Left ventricle myocardium inferior (tissue), 1 donor: ENCODE data around the gene NANOS2. TPM values are rescaled to one million over a fixed set of nuclear protein-coding genes. Genes with fewer than 3 reads are reported as not detected.

Experiments used
- DNase-seq: peaks from one replicate; pipeline ENCODE4 v3.0.0-alpha.2; 2020
- H3K27ac ChIP-seq: fragments of 200-600 bp; replicated peaks from 2 replicates; pipeline ENCODE4 v1.8.0; 2021
- H3K27me3 ChIP-seq: fragments of 200-600 bp; 2 replicates; pipeline ENCODE4 v1.8.0; 2021; ENCODE audit warnings: low read depth
- H3K36me3 ChIP-seq: fragments of 200-600 bp; 2 replicates; pipeline ENCODE4 v1.8.0; 2021
- H3K4me1 ChIP-seq: fragments of 200-600 bp; 2 replicates; pipeline ENCODE4 v1.8.0; 2021
- H3K4me3 ChIP-seq: fragments of 200-600 bp; 2 replicates; pipeline ENCODE4 v1.8.0; 2021; ENCODE audit warnings: mild to moderate bottlenecking, moderate library complexity
- H3K9me3 ChIP-seq: fragments of 200-600 bp; replicated peaks from 2 replicates; pipeline ENCODE4 v1.8.0; 2021
- CTCF ChIP-seq: fragments of 200-600 bp; IDR thresholded peaks from 2 replicates; pipeline ENCODE4 v1.8.0; 2021; ENCODE audit warnings: antibody characterized with exemption, mild to moderate bottlenecking, borderline replicate concordance
- intact Hi-C: fragments of 100-400 bp; cut with micrococcal nuclease; formaldehyde crosslinking; loops from one replicate; pipeline ENCODE4 v1.11.0; 2022
- total RNA-seq: library from RNA; stranded (reverse); fragmentation: NEBNext Ultra II Directional; extraction: Animal tissue kit (Norgen Biotek cat#: 25700); gene quantifications from one replicate; pipeline ENCODE4 v1.2.1, GENCODE V29; 2021
- donor health status: DM: no; HTN: yes; CAD: no; lungs with severe emphysema.

The NANOS2 gene
- total RNA-seq, 1 donor from 2014 or later: not detected

DNA sequence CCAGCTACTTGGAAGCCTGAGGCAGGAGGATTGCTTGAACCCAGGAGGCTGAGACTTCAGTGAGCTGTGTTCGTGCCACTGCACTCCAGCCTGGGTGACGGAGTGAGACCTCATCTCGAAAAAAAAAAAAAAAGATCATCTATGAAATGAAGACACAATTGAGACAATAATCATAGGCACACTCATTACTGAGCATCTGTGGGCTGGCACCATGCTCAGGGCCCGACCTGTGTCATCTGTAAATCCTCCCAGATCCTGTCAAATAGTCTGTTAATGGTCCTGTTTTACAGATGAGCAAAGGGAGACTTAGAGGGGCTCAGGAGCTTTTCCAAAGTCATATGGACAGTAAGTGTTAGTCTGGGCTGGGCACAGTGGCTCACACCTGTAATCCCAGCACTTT, 4.1 kb upstream of the NANOS2 start:
- Histone ChIP-seq H3K4me3 (no peak overlapping the region), H3K27ac (no peak overlapping the region), H3K4me1 (no peaks in the 10 kb centered on the region), H3K36me3 (no peaks in the 10 kb centered on the region), H3K9me3 (no peaks in the 10 kb centered on the region), H3K27me3 (peaks cover 65% of the 10 kb centered on the region)
- DNase-seq: no peak
- intact Hi-C loops: loop anchor here (10.0 kb wide), 1 partner anchor 86 kb away; no protein-coding TSS in a partner anchor
- TF ChIP-seq CTCF: no peak

GRCh38 chr19:45917421-45918091, 3.0 kb upstream of the NANOS2 start:
- Histone ChIP-seq H3K27me3 (peaks cover 74% of the 10 kb centered on the region), H3K4me1 (no peaks in the 10 kb centered on the region), H3K9me3 (no peaks in the 10 kb centered on the region), H3K36me3 (no peaks in the 10 kb centered on the region), H3K27ac (no peak overlapping the region), H3K4me3 (no peak overlapping the region)
- no peak for TF ChIP-seq CTCF
- intact Hi-C loops: loop anchor here (10.0 kb wide), 1 partner anchor 87 kb away; no protein-coding TSS in a partner anchor
- DNase-seq: no peak

DNA sequence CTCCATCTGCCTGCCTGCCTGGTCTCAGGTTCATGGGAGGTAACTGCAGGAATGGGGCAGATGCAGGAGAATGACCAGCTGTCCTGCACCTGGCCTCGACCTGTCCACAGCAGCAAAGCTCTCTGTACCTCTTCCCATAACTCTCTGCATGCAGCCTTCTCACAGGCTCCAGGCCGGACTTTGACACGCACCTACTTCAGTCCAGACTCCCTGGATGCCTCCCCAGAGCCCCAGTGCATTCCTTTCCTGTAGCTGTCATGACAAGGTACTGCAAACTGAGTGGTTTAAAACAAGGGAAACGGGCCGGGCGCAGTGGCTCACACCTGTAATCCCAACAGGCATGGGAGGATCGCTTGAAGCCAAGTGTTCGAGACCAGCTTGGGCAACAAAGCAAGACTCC, 3.3 kb downstream of the NANOS2 start:
- H3K27me3 ChIP-seq: peaks cover 50% of the 10 kb centered on the region

DNA sequence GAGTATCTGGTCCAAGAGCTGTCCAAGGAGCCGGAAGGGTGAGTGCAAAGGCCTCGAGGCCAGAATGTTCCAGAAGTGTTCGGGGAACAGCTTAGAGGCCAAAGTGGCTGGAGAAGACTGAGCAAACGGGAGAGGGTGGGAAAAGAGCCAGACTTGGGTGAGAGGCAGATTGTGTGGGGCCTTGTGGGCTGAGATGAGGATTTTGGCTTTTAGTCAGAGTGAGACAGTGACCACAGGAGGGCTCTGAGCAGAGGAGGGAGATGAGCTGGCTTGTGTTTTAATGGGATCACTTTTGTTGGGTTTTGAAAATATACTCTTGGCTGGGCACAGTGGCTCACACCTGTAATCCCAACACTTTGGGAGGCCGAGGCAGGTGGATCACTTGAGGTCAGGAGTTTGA, 5.6 kb downstream of the NANOS2 start:
- no peak for DNase-seq
- intact Hi-C loops: no loop called here
- TF ChIP-seq CTCF: no peak
- H3K9me3 ChIP-seq: no peaks in the 10 kb centered on the region
- peaks cover 30% of the 10 kb centered on the region for H3K27me3 ChIP-seq
- H3K36me3 ChIP-seq: no peaks in the 10 kb centered on the region
- no peak overlapping the region for H3K4me3 ChIP-seq
- no peak overlapping the region for H3K27ac ChIP-seq
- H3K4me1 ChIP-seq: no peaks in the 10 kb centered on the region

More for the DNA sequence above, 3.3 kb downstream of the NANOS2 start:
- intact Hi-C loops: loop anchor here (10.0 kb wide), 1 partner anchor 94 kb away; no protein-coding TSS in a partner anchor
- H3K4me1 ChIP-seq: no peaks in the 10 kb centered on the region
- no peak overlapping the region for H3K4me3 ChIP-seq
- no peaks in the 10 kb centered on the region for H3K9me3 ChIP-seq
- H3K27ac ChIP-seq: no peak overlapping the region
- no peaks in the 10 kb centered on the region for H3K36me3 ChIP-seq
- no peak for TF ChIP-seq CTCF
- DNase-seq: no peak

GRCh38 chr19:45906221-45906620, 8.4 kb downstream of the NANOS2 start:
- TF ChIP-seq CTCF: no peak
- H3K9me3 ChIP-seq: no peaks in the 10 kb centered on the region
- no peak overlapping the region for H3K27ac ChIP-seq
- no peaks in the 10 kb centered on the region for H3K36me3 ChIP-seq
- H3K4me1 ChIP-seq: peaks cover 18% of the 10 kb centered on the region
- peaks cover 6% of the 10 kb centered on the region for H3K27me3 ChIP-seq
- intact Hi-C loops: no loop called here
- DNase-seq: no peak
- H3K4me3 ChIP-seq: no peak overlapping the region
